Measurements from ENCODE around the gene IFT20. TPM values are rescaled to one million over a fixed set of nuclear protein-coding genes. Genes with fewer than 3 reads are reported as not detected.

Gene IFT20
- total and polyA plus RNA-seq, 10 donors = 28.4 to 52.8 (median 45.6) TPM

GRCh38 chr17:28346746-28347246 is 11.5 kb upstream of the IFT20 start:
- 64 to 75% (median 72%) methylated on average over 7 of the region's 7 CpGs for WGBS, 5 donors
- peaks cover 0 to 74% (median 42%) of the 10 kb centered on the region in 6 donors for H3K4me1 ChIP-seq
- no peak overlapping the region for H3K4me3 ChIP-seq
- H3K27ac ChIP-seq = peak overlapping the region in 7 of 8 donors; percentile 66 to 98 (median 84)
- peak in 7 of 11 experiments; percentile 12 to 60 (median 37) for TF ChIP-seq CTCF (IDR thresholded peaks at IDR 0.05 in 8 of 11, conservative IDR thresholded peaks at IDR 0.05 in 3 of 11)
- TF ChIP-seq POLR2A (IDR thresholded peaks at IDR 0.05) = no peak
- TF ChIP-seq POLR2AphosphoS5 (IDR thresholded peaks at IDR 0.05) = peak in 1 of 3 donors; percentile 64
- H3K9me3 ChIP-seq = no peaks in the 10 kb centered on the region
- H3K27me3 ChIP-seq (replicated peaks in 1 of 7) = no peaks in the 10 kb centered on the region
- no peak for DNase-seq
- intact Hi-C loops (cut with DNase I; ENCODE audit: low total_unique reads) = no loop called here
- peaks cover 4 to 100% (median 95%) of the 10 kb centered on the region in 6 donors for H3K36me3 ChIP-seq

- H3K4me3 ChIP-seq = no peak overlapping the region
- H3K27me3 ChIP-seq (replicated peaks in 1 of 7) = no peaks in the 10 kb centered on the region
- peaks cover 10 to 100% (median 95%) of the 10 kb centered on the region in 6 donors for H3K36me3 ChIP-seq
- H3K27ac ChIP-seq = peak overlapping the region in 7 of 8 donors; percentile 66 to 98 (median 84)
- no peak for TF ChIP-seq CTCF (IDR thresholded peaks at IDR 0.05 in 8 of 11, conservative IDR thresholded peaks at IDR 0.05 in 3 of 11)
- no peaks in the 10 kb centered on the region for H3K9me3 ChIP-seq
- peaks cover 0 to 80% (median 45%) of the 10 kb centered on the region in 6 donors for H3K4me1 ChIP-seq
- DNase-seq = no peak
- intact Hi-C loops (cut with DNase I; ENCODE audit: low total_unique reads) = no loop called here
- 74 to 88% (median 82%) methylated on average over 2 of the region's 2 CpGs for WGBS, 5 donors
Observed at GRCh38 chr17:28346199-28346580, 10.9 kb upstream of the IFT20 start.

- intact Hi-C loops (cut with DNase I; ENCODE audit: low total_unique reads) = no loop called here
- peak; percentile 60 to 78 (median 69) for TF ChIP-seq POLR2AphosphoS5 (IDR thresholded peaks at IDR 0.05)
- no peak for TF ChIP-seq CTCF (IDR thresholded peaks at IDR 0.05 in 8 of 11, conservative IDR thresholded peaks at IDR 0.05 in 3 of 11)
- Histone ChIP-seq H3K4me3 (no peak overlapping the region), H3K27ac (peak overlapping the region in 7 of 8 donors; percentile 66 to 98 (median 84)), H3K27me3 (replicated peaks in 1 of 7) (no peaks in the 10 kb centered on the region), H3K4me1 (peaks cover 0 to 86% (median 48%) of the 10 kb centered on the region in 6 donors), H3K36me3 (peaks cover 11 to 100% (median 95%) of the 10 kb centered on the region in 6 donors), H3K9me3 (no peaks in the 10 kb centered on the region)
- no peak for DNase-seq
- WGBS, 5 donors = 73 to 85% (median 77%) methylated on average over 9 to 13 of the region's 13 CpGs
Observed at GRCh38 chr17:28345419-28346198, 10.3 kb upstream of the IFT20 start.

GRCh38 chr17:28344435-28344901 is 9.2 kb upstream of the IFT20 start:
- 86 to 91% (median 89%) methylated on average over 19 of the region's 19 CpGs for WGBS, 5 donors
- Histone ChIP-seq H3K4me1 (peaks cover 0 to 95% (median 53%) of the 10 kb centered on the region in 6 donors), H3K27ac (peak overlapping the region in 7 of 8 donors; percentile 32 to 98 (median 84)), H3K36me3 (peaks cover 11 to 100% (median 93%) of the 10 kb centered on the region in 6 donors), H3K9me3 (no peaks in the 10 kb centered on the region), H3K4me3 (no peak overlapping the region), H3K27me3 (replicated peaks in 1 of 7) (no peaks in the 10 kb centered on the region)
- TF ChIP-seq POLR2A (IDR thresholded peaks at IDR 0.05) (no peak), POLR2AphosphoS5 (IDR thresholded peaks at IDR 0.05) (peak in 2 of 3 donors; percentile 60 to 79)
- DNase-seq = no peak
- intact Hi-C loops (cut with DNase I; ENCODE audit: low total_unique reads) = no loop called here
